H9 (cell line): ENCODE data around the gene MAP6. TPM values are rescaled to one million over a fixed set of nuclear protein-coding genes. Genes with fewer than 3 reads are reported as not detected.

Experiments
- DNase-seq: peaks from one replicate; pipeline ENCODE4 v3.0.0-alpha.2; 2017
- H2AFZ ChIP-seq: one replicate; pipeline ENCODE4 v1.6.1; 2013; ENCODE audit warnings: mild to moderate bottlenecking, low read length, control low read depth, moderate library complexity
- H2AK5ac ChIP-seq: 2 replicates; pipeline ENCODE4 v1.6.1; 2013; ENCODE audit warnings: low read length, control low read depth, mixed read lengths; ENCODE audit not compliant: insufficient read length
- H2BK120ac ChIP-seq: one replicate; pipeline ENCODE4 v1.6.1; 2013; ENCODE audit warnings: low read depth, mild to moderate bottlenecking, low read length, control low read depth, inconsistent platforms; ENCODE audit not compliant: poor library complexity, severe bottlenecking
- H2BK12ac ChIP-seq: 2 replicates; pipeline ENCODE4 v1.6.1; 2013; ENCODE audit warnings: low read length, control low read depth, mixed read lengths, low read depth; ENCODE audit not compliant: insufficient read length
- H2BK15ac ChIP-seq: 2 replicates; pipeline ENCODE4 v1.6.1; 2013; ENCODE audit warnings: low read depth, low read length, control low read depth
- H2BK20ac ChIP-seq: one replicate; pipeline ENCODE4 v1.6.1; 2013; ENCODE audit warnings: low read depth, mild to moderate bottlenecking, low read length, control low read depth, inconsistent platforms; ENCODE audit not compliant: poor library complexity, severe bottlenecking
- H2BK5ac ChIP-seq: 2 replicates; pipeline ENCODE4 v1.6.1; 2013; ENCODE audit warnings: low read length, control low read depth, mixed read lengths; ENCODE audit not compliant: insufficient read length
- H3K14ac ChIP-seq: 2 replicates; pipeline ENCODE4 v1.6.1; 2013; ENCODE audit warnings: low read length, control low read depth; ENCODE audit not compliant: insufficient read depth
- H3K18ac ChIP-seq: 2 replicates; pipeline ENCODE4 v1.6.1; 2013; ENCODE audit warnings: low read depth, mild to moderate bottlenecking, mixed read lengths, low read length, control low read depth; ENCODE audit not compliant: insufficient read length
- H3K23ac ChIP-seq: 2 replicates; pipeline ENCODE4 v1.6.1; 2013; ENCODE audit warnings: low read length, control low read depth, mixed read lengths, low read depth; ENCODE audit not compliant: insufficient read length
- H3K23me2 ChIP-seq: 2 replicates; pipeline ENCODE4 v1.6.1; 2013; ENCODE audit warnings: low read depth, mild to moderate bottlenecking, mixed read lengths, low read length, control low read depth; ENCODE audit not compliant: insufficient read length, poor library complexity, severe bottlenecking
- H3K27ac ChIP-seq: 2 replicates; pipeline ENCODE4 v1.5.1; 2013; ENCODE audit warnings: low read length, control low read depth, mixed read lengths, low read depth; ENCODE audit not compliant: insufficient read length
- H3K27me3 ChIP-seq: 2 replicates; pipeline ENCODE4 v1.6.1; 2013; ENCODE audit warnings: low read length, control low read depth, inconsistent platforms; ENCODE audit not compliant: insufficient read depth
- H3K4ac ChIP-seq: 2 replicates; pipeline ENCODE4 v1.6.1; 2013; ENCODE audit warnings: low read depth, mild to moderate bottlenecking, control low read depth, inconsistent platforms, low read length, moderate library complexity
- H3K4me1 ChIP-seq: 2 replicates; pipeline ENCODE4 v1.6.1; 2013; ENCODE audit warnings: low read length, control low read depth, inconsistent platforms; ENCODE audit not compliant: insufficient read depth
- H3K4me2 ChIP-seq: 2 replicates; pipeline ENCODE4 v1.6.1; 2013; ENCODE audit warnings: low read length, control low read depth, mixed read lengths; ENCODE audit not compliant: insufficient read length, insufficient read depth
- H3K56ac ChIP-seq: 2 replicates; pipeline ENCODE4 v1.6.1; 2013; ENCODE audit warnings: low read depth, mild to moderate bottlenecking, mixed read lengths, low read length, control low read depth; ENCODE audit not compliant: insufficient read length
- H3K79me1 ChIP-seq: 2 replicates; pipeline ENCODE4 v1.6.1; 2013; ENCODE audit warnings: low read depth, mild to moderate bottlenecking, moderate library complexity, low read length, control low read depth, inconsistent platforms; ENCODE audit not compliant: insufficient read depth, poor library complexity, severe bottlenecking
- H3K79me2 ChIP-seq: 2 replicates; pipeline ENCODE4 v1.6.1; 2013; ENCODE audit warnings: low read length, control low read depth, inconsistent platforms; ENCODE audit not compliant: insufficient read depth
- H3K9ac ChIP-seq: 2 replicates; pipeline ENCODE4 v1.6.1; 2013; ENCODE audit warnings: low read length, control low read depth, mixed read lengths; ENCODE audit not compliant: insufficient read length; ENCODE audit errors: extremely low read depth
- H3K9me3 ChIP-seq: one replicate; pipeline ENCODE4 v1.6.1; 2013; ENCODE audit warnings: low read depth, low read length, inconsistent platforms; ENCODE audit not compliant: control insufficient read depth
- H3T11ph ChIP-seq: one replicate; pipeline ENCODE4 v1.6.1; 2013; ENCODE audit warnings: mild to moderate bottlenecking, low read length, control low read depth, inconsistent platforms
- H4K20me1 ChIP-seq: one replicate; pipeline ENCODE4 v1.6.1; 2013; ENCODE audit not compliant: control insufficient read depth, insufficient read length, insufficient read depth
- H4K5ac ChIP-seq: 2 replicates; pipeline ENCODE4 v1.6.1; 2013; ENCODE audit warnings: low read depth, mild to moderate bottlenecking, mixed read lengths, low read length, control low read depth; ENCODE audit not compliant: insufficient read length
- H4K8ac ChIP-seq: replicated peaks from 2 replicates; pipeline ENCODE4 v1.6.1; 2013; ENCODE audit warnings: low read length, control low read depth, mixed read lengths, low read depth; ENCODE audit not compliant: insufficient read length
- H4K91ac ChIP-seq: 2 replicates; pipeline ENCODE4 v1.6.1; 2013; ENCODE audit warnings: low read depth, mild to moderate bottlenecking, moderate library complexity, mixed read lengths, low read length, control low read depth; ENCODE audit not compliant: insufficient read length
- H3K27ac Mint-ChIP-seq, 3 experiments: 2 replicates in 2 of 3; 3 replicates in 1 of 3; pipeline ENCODE4 v1.8.0; 2020 to 2021; ENCODE audit warnings: mixed read lengths in 3 of 3, mild to moderate bottlenecking in 1 of 3, moderate library complexity in 1 of 3
- H3K27me3 Mint-ChIP-seq: 2 replicates; pipeline ENCODE4 v1.8.0; 2021; ENCODE audit warnings: low read depth, mild to moderate bottlenecking, moderate library complexity, mixed read lengths
- H3K36me3 Mint-ChIP-seq, 3 experiments: 2 replicates in 2 of 3; 3 replicates in 1 of 3; pipeline ENCODE4 v1.8.0; 2020 to 2021; ENCODE audit warnings: low read depth in 3 of 3, mixed read lengths in 3 of 3; ENCODE audit not compliant: insufficient read depth in 1 of 3
- H3K4me1 Mint-ChIP-seq, 2 experiments: 2 replicates each; pipeline ENCODE4 v1.8.0; 2020; ENCODE audit warnings: mixed read lengths in 2 of 2
- H3K4me3 Mint-ChIP-seq, 2 experiments: 2 replicates in 1 of 2; 3 replicates in 1 of 2; pipeline ENCODE4 v1.8.0; 2020 to 2021; ENCODE audit warnings: mild to moderate bottlenecking in 2 of 2, mixed read lengths in 2 of 2, moderate library complexity in 1 of 2
- H3K9me3 Mint-ChIP-seq, 2 experiments: 2 replicates in 1 of 2; 3 replicates in 1 of 2; pipeline ENCODE4 v1.8.0; 2020; ENCODE audit warnings: mild to moderate bottlenecking in 2 of 2, mixed read lengths in 2 of 2, moderate library complexity in 1 of 2
- WGBS: extraction: QIAGEN DNeasy Blood & Tissue Kit; methylation state at CpG from one replicate; pipeline ENCODE4 v1.1.7; 2013; ENCODE audit warnings: missing lambda C conversion rate, low lambda C conversion rate, mixed read lengths; ENCODE audit not compliant: insufficient read length; ENCODE audit errors: extremely low coverage; 5-methylcytosine and 5-hydroxymethylcytosine counted together
- total RNA-seq: library from RNA; stranded (reverse); gene quantifications from 2 replicates; pipeline ENCODE4 v1.2.1, GENCODE V29; 2021
- TF ChIP-seq, protein P1 (sequence below): fragments of 200-600 bp; sonication (generic); conservative IDR thresholded peaks from 3 replicates; pipeline ENCODE4 v1.8.0; 2021; ENCODE audit warnings: antibody characterized with exemption, mild to moderate bottlenecking

MAP6 gene
- total RNA-seq, 1 experiment from 2014 or later = 0.77 TPM

DNA sequence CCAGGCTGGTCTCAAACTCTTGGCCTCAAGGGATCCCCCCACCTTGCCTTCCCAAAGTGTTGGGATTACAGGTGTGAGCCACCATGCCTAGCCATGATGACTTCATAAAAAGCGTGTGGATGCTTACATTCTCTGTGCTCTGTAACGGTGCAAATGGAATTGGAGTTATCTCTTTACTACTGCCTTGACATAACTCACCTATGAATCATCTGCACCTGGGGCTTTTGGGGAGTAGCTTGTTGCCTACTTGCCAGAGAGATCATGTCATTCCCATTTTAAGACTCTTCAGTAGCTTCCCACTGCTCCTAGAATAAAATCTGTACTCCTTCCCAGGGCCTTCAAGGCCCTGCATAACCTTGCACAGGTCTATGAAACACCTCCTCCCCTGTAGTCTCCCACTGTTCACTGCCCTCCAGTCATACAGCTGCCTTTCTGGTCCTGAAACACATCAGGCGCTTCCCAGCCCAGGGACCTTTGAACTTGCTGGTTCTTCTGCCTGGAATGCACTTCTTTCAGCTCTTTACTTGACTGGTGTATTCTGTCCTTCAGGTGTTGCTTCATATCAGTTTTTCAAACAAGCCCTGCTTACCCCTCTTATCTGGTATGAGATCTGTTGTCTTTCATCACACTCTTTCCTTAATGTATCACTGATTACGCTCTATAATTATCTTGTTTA is 29.2 kb upstream of the MAP6 start:
- no peaks in the 10 kb centered on the region for H3K4me1 Mint-ChIP-seq
- Histone ChIP-seq H2BK12ac (no peak overlapping the region), H3K23ac (no peak overlapping the region), H2BK15ac (no peak overlapping the region), H3K27ac (no peak overlapping the region), H3K14ac (no peak overlapping the region), H3K4me1 (no peaks in the 10 kb centered on the region), H2BK20ac (no peak overlapping the region), H3K9me3 (no peaks in the 10 kb centered on the region), H2BK5ac (no peak overlapping the region), H4K20me1 (no peaks in the 10 kb centered on the region), H3K23me2 (no peaks in the 10 kb centered on the region), H4K8ac (no peak overlapping the region), H3K9ac (no peak overlapping the region), H2BK120ac (no peak overlapping the region), H4K5ac (no peak overlapping the region), H3K79me2 (no peaks in the 10 kb centered on the region), H3K4ac (no peak overlapping the region), H4K91ac (no peak overlapping the region), H3T11ph (no peak overlapping the region), H3K18ac (no peak overlapping the region), H3K79me1 (no peaks in the 10 kb centered on the region), H3K27me3 (no peaks in the 10 kb centered on the region), H2AFZ (no peak overlapping the region), H2AK5ac (no peak overlapping the region), H3K4me2 (no peak overlapping the region), H3K56ac (no peak overlapping the region)
- DNase-seq = no peak
- no peaks in the 10 kb centered on the region for H3K9me3 Mint-ChIP-seq
- H3K27me3 Mint-ChIP-seq = peaks cover 41% of the 10 kb centered on the region
- no peak overlapping the region for H3K4me3 Mint-ChIP-seq
- no peak overlapping the region for H3K27ac Mint-ChIP-seq
- no CpG with 5 or more reads among the region's 4 CpGs for WGBS
- TF ChIP-seq, protein P1, sequence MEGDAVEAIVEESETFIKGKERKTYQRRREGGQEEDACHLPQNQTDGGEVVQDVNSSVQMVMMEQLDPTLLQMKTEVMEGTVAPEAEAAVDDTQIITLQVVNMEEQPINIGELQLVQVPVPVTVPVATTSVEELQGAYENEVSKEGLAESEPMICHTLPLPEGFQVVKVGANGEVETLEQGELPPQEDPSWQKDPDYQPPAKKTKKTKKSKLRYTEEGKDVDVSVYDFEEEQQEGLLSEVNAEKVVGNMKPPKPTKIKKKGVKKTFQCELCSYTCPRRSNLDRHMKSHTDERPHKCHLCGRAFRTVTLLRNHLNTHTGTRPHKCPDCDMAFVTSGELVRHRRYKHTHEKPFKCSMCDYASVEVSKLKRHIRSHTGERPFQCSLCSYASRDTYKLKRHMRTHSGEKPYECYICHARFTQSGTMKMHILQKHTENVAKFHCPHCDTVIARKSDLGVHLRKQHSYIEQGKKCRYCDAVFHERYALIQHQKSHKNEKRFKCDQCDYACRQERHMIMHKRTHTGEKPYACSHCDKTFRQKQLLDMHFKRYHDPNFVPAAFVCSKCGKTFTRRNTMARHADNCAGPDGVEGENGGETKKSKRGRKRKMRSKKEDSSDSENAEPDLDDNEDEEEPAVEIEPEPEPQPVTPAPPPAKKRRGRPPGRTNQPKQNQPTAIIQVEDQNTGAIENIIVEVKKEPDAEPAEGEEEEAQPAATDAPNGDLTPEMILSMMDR = no peak
- no peaks in the 10 kb centered on the region for H3K36me3 Mint-ChIP-seq
